Mesodermal cell (in vitro differentiated cells): ENCODE data around the gene CUL4A.

Source experiments
- H3K27ac ChIP-seq: 2 replicates; pipeline ENCODE4 v1.7.0; 2013; ENCODE audit warnings: mild to moderate bottlenecking, low read depth, low read length, moderate library complexity; ENCODE audit not compliant: severe bottlenecking
- H3K36me3 ChIP-seq: 2 replicates; pipeline ENCODE4 v1.7.1; 2013; ENCODE audit warnings: mild to moderate bottlenecking, low read length, moderate library complexity; ENCODE audit not compliant: control insufficient read depth, insufficient read depth
- H3K4me1 ChIP-seq: one replicate; pipeline ENCODE4 v1.7.1; 2013; ENCODE audit warnings: mild to moderate bottlenecking, low read length; ENCODE audit not compliant: insufficient read depth, control insufficient read depth, poor library complexity, severe bottlenecking
- H3K4me3 ChIP-seq: 2 replicates; pipeline ENCODE4 v1.7.0; 2013; ENCODE audit warnings: low read length, control low read depth, mild to moderate bottlenecking; ENCODE audit not compliant: insufficient read depth, poor library complexity, severe bottlenecking; ENCODE audit errors: extremely low read depth
- H3K9me3 ChIP-seq: 2 replicates; pipeline ENCODE4 v1.7.1; 2013; ENCODE audit warnings: mild to moderate bottlenecking, low read length, moderate library complexity; ENCODE audit not compliant: control insufficient read depth
- WGBS, 2 experiments: methylation state at CpG; one replicate each; pipeline ENCODE4 v1.1.5; 2013; ENCODE audit warnings: missing lambda C conversion rate in 2 of 2; ENCODE audit not compliant: insufficient coverage in 2 of 2; 5-methylcytosine and 5-hydroxymethylcytosine counted together

CUL4A gene

DNA sequence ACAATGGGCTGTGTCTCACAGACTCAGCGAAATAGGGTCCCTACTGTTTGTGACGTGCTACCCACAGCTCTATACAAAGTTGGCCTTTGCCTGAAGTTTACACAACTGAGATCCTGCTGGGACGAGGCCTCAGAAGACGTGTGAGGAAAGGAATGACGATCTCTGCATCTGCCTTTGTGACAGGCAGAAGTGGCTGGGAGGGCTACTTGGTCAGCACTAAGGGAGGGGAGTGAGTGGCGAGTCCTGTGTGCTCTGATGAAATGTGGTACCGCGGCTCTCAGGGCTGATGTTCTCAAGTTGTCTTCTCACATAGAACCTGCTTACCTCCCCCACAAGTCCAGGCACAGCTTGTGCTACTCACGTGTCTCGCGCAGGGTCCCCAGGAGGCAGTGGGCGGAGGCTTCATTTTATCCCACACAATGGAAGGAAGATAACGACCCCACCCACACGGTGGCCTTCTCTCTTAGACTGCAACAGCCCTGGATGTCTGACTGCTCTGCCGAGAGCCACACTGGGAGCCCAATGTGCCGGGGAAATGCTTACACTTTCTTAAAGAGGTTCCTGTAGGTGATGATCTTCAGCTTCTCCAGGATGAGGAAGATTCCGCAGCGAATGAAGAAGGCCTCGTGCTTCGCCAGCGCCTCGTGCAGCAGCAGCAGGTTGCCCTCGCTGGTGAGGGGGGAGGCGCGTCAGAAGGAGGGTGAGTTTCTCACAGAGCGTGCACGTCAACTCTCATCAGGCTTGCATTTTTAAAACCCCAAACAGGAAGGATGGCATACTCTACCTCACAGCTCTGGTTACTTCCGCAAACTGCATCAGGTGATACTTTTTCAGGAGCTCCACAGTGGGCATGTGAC is 29.8 kb upstream of the CUL4A start:
- H3K36me3 ChIP-seq, result peaks cover 88% of the 10 kb centered on the region

DNA sequence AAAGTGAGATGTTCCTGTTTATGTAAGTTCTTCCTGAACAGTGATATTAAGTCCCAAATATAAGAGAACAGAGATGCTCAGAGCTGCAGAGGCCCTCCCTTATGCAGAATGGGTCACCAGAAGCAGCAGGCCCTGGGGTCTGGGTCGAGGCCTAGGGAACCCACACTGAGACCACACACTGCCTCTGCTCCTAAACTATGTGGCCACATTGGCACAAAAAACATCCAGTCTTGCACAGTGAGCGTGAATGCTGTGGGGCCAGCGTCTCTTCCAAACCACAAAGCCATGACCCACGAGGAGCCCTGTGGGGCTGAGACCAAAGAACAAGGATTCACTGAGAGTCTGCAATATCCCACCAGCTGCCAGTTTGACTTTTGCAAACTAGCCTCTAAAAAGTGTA is 27.4 kb upstream of the CUL4A start:
- WGBS, 2 experiments, result 95 to 97% methylated on average over 4 of the region's 4 CpGs
- Histone ChIP-seq H3K4me1 (peaks cover 57% of the 10 kb centered on the region), H3K9me3 (no peaks in the 10 kb centered on the region), H3K36me3 (peaks cover 79% of the 10 kb centered on the region), H3K4me3 (no peak overlapping the region), H3K27ac (no peak overlapping the region)

More for the DNA sequence above, 29.8 kb upstream of the CUL4A start:
- WGBS, 2 experiments, result 67 to 70% methylated on average over 22 to 24 of the region's 28 CpGs
- H3K9me3 ChIP-seq, result no peaks in the 10 kb centered on the region
- H3K4me3 ChIP-seq, result no peak overlapping the region
- peak overlapping the region; percentile 94 for H3K27ac ChIP-seq
- peaks cover 36% of the 10 kb centered on the region for H3K4me1 ChIP-seq

DNA sequence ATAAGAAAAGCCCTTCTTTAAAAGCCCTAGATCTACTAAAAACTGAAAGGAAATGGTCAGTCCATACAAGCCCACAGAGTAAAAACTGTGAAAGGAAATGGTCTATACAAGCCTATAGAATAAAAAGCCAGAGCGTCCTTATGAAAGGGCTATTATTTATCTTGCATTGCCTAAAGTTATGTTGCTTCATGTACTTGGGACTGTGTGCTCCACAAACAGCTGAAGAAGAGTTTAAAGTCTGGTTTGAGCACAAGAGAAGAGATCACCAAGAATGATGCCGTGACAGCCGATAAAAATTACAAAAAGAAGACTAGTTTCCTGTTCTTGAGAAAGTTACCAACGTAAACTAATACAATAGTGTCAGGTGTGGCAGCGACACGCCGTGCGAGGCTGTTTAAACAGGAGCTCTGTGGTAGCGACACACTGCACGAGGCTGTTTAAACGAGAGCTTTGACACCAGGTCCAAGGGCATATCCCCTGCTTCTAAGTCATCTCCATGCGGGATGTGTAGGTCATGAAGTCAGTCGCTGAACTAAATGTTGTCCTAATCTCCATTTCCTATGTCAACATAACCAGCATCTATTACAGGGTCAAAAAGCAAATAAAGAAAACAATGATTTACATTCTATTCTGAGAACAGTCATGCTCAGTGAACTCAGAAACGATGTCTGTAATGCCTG is 25.8 kb upstream of the CUL4A start:
- H3K4me1 ChIP-seq, result peaks cover 51% of the 10 kb centered on the region
- peaks cover 79% of the 10 kb centered on the region for H3K36me3 ChIP-seq
- 93 to 96% methylated on average over 13 to 14 of the region's 14 CpGs for WGBS, 2 experiments
- no peak overlapping the region for H3K27ac ChIP-seq
- H3K9me3 ChIP-seq, result no peaks in the 10 kb centered on the region
- no peak overlapping the region for H3K4me3 ChIP-seq

DNA sequence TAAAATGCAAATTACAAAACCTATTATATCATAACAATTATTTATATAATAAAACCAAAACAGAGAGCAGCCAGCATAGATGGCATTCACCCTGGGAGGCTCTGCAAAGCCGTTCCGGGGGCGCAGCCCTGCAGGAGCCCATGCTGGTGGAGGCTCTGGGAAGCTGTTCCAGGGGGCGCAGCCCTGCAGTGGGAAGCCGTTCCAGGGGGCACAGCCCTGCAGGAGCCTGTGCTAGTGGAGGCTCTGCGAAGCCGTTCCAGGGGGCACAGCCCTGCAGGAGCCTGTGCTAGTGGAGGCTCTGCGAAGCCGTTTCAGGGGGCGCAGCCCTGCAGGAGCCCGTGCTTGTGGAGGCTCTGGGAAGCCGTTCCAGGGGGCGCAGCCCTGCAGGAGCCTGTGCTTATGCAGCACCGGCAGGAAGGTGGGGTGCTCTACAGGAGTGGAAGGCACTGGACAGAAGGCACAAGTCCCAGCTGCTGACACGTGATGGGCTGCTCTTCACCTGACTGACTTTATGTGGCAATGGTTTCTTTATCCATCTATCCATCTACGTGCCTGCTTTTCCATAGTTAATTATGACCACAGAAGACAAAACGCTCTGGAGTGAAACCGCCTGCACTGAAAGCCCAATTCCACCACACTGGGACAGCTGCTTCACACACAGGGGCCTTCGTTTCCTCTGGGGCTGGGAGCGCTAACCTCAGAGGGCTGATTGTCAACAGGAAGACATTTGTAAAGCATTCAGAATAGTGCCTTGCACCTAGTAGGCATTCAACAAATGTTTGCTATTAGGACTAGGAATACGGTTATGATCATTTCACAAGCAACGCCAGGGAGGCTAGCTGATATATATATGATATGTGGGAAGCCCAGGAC is 24.6 kb upstream of the CUL4A start:
- H3K9me3 ChIP-seq, result peaks cover 6% of the 10 kb centered on the region
- no peak overlapping the region for H3K4me3 ChIP-seq
- WGBS, 2 experiments, result 88 to 92% methylated on average over 16 to 21 of the region's 22 CpGs
- H3K36me3 ChIP-seq, result peaks cover 79% of the 10 kb centered on the region
- no peak overlapping the region for H3K27ac ChIP-seq
- peaks cover 39% of the 10 kb centered on the region for H3K4me1 ChIP-seq

DNA sequence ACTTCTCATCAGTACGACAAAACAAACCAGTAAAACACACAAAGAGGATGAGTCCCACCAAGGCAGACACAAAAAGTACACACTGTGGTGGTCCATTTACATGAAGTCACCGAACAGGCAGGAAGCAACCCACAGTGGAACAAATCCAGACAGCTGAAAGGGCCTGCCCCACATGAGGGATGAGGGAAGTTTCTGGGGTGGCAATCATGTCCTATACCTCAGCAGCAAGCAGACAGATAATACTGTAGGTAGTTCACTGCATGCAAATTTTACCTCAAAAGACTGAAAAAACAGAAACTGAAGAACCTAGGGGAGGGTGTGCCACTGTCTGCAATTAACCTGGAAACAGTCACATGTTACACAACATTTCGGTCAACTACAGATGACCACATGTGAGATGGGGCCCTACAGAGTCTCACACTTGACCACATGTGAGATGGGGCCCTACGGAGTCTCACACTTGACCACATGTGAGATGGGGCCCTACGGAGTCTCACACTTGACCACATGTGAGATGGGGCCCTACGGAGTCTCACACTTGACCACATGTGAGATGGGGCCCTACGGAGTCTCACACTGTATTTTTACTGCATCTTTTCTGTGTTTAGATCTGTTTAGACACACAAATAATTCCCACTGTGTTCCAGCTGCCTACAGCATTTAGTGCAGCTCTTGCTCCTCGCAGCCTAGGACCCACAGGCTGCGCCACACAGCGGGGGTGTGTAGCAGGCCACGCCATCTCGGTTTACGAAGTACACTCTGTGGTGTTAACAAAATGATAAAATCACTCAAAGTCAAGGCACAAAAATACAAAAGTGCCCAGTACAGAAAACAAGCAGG is 23.1 kb upstream of the CUL4A start:
- Histone ChIP-seq H3K36me3 (peaks cover 79% of the 10 kb centered on the region), H3K4me1 (peaks cover 32% of the 10 kb centered on the region), H3K4me3 (no peak overlapping the region), H3K9me3 (peaks cover 6% of the 10 kb centered on the region), H3K27ac (peak overlapping the region; percentile 29)
- 88 to 92% methylated on average over 8 to 9 of the region's 13 CpGs for WGBS, 2 experiments

DNA sequence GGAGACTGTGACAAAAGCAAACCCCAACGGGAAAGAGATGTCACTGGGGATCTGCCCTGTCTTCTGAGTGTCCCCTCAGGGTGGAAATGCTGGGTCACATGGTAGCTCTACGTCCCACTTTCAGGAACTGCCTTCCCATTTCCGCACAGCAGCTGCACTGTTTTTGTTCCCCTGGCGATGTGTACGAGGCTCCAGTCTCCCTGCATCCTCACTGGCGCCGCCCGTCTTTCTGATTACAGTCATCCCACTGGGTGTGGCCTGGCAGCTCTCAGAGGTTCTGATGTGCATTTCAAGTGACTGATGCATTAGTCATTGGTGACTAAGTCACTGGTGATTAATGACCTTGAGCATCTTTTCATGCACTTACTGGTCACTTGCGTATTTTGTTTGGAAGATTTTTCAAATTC is 22.1 kb upstream of the CUL4A start:
- Histone ChIP-seq H3K36me3 (peaks cover 80% of the 10 kb centered on the region), H3K4me1 (peaks cover 32% of the 10 kb centered on the region), H3K9me3 (peaks cover 6% of the 10 kb centered on the region), H3K27ac (peak overlapping the region; percentile 85), H3K4me3 (no peak overlapping the region)
- 79 to 84% methylated on average over 7 to 8 of the region's 9 CpGs for WGBS, 2 experiments

DNA sequence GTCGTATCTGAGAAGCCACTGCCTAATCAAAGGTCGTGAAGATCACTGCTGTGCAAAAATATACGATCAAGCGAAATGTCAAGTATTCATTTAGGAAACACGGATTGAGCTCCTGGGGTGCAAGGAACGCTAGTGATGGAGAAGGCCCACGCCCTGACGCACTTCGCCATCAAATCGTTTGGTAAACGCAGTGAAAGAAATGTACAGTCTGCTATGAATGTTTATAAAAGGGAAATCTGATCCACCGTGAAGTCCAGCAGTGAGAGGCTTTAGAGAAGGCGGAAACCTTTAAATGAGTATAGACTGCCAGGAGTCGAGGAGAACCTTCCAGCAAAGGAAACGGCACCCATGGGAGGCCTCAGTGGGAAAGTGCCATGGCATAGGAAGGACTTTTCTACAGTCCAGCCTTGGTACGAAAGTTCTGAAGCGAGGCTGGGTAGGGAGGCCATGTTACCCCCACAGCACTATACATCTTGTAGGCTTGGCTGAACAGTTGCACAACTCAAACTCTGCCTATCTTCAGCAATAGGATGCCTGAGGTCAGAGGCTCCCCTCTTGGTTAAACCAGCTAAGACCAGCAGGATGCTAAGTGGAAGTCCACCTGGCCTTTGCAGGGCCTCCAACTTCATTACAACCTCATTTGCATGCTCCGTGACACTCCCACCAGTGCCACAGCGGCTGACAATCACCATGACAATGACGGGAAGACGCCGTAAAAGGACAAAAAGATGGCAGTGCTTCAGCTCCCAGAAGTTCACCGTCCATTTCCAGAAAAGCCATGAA is 21.3 kb upstream of the CUL4A start:
- whole genome bisulfite sequencing, 2 experiments, result 93 to 96% methylated on average over 22 to 23 of the region's 23 CpGs
- Histone ChIP-seq H3K9me3 (peaks cover 6% of the 10 kb centered on the region), H3K4me3 (no peak overlapping the region), H3K4me1 (peaks cover 32% of the 10 kb centered on the region), H3K36me3 (peaks cover 79% of the 10 kb centered on the region), H3K27ac (peak overlapping the region; percentile 85)

DNA sequence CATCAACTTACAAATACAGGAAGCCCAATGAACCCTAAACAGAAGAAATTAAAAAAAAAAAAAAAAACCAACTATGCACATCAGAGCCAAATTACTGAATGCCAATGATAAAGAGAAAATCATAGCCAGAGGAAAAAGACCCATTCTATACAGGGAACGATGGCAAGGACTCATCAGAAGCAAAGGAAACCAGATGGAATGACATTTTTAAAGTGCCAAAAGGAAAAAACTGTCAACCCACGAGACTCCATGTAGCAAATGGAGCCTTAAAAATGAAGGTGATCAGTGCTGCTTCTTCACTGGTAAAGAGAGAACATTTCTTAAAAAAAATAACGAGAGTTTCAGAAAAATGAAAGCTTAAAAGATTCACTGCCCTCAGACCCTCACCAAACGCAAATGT is 19.2 kb upstream of the CUL4A start:
- Histone ChIP-seq H3K36me3 (peaks cover 83% of the 10 kb centered on the region), H3K9me3 (peaks cover 6% of the 10 kb centered on the region), H3K4me1 (peaks cover 24% of the 10 kb centered on the region), H3K27ac (no peak overlapping the region), H3K4me3 (no peak overlapping the region)
- 97 to 100% methylated on average over 1 to 3 of the region's 4 CpGs for WGBS, 2 experiments

DNA sequence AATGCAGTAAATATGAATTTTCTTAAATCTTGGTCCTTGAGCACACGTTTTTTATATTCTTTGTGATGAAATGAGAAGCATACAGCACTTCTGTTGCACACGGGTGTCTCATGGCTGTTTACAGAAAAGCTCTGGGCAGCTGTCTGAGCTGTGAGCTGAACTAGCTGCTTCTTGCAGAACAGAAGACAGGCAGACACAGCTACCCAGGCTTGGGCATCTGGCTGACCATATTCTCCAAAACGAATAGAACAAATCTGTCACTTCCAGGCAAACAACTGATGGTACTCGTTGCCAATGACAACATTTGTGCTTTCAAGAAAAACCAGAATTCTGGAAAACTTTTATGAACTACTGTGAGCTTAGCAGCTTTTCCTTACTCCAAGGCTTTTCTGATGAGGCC is 17.1 kb upstream of the CUL4A start:
- Histone ChIP-seq H3K27ac (no peak overlapping the region), H3K4me1 (peaks cover 6% of the 10 kb centered on the region), H3K9me3 (peaks cover 6% of the 10 kb centered on the region), H3K4me3 (no peak overlapping the region), H3K36me3 (peaks cover 92% of the 10 kb centered on the region)
- 95 to 100% methylated on average over 2 to 4 of the region's 4 CpGs for whole genome bisulfite sequencing, 2 experiments
